ENCODE measurements around the gene SUGCT. TPM values are rescaled to one million over a fixed set of nuclear protein-coding genes. Genes with fewer than 3 reads are reported as not detected.

The SUGCT gene
- total and polyA plus RNA-seq, 2 of the 8 experiments (the other 6 are each of a cell fraction or from before 2014, with no cell fraction given): 2.8 to 5.4 TPM

DNA sequence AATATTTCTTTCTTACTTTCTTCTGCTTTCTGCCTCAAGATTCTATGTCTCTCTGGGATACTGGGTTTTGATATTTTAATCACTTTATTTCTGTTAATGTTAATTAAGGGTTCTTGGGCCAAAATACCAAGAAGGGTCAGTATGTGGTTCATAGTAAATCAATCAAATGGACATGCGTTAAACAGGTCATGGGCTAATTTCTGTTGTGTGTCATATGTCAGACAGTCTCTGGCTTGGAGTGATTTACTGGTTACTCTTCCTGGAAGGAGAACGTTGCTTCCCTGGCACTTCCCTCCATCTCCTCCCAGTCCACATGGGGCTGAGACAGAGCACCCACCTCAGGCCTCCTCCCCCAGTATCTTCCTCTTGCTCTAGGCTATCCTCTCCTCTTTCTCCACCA is 489.1 kb downstream of the SUGCT start:
- H2BK15ac ChIP-seq (ENCODE audit: low read length): no peak overlapping the region
- no peak overlapping the region for H2AFZ ChIP-seq (ENCODE audit: low read length)
- H3K23ac ChIP-seq (ENCODE audit: insufficient read length): no peak overlapping the region
- FAIRE-seq (no peak), DNase-seq (ENCODE audit: low read depth in 1 of 2, low spot score in 2 of 2) (no peak)
- no peak overlapping the region for H3K9ac ChIP-seq (replicated peaks in 1 of 4; ENCODE audit: extremely low read depth in 1 of 4, low read depth in 3 of 4, low read length in 3 of 4)
- no peak overlapping the region for H3K18ac ChIP-seq (ENCODE audit: extremely low read depth, low read length)
- no peak overlapping the region for H3K4me2 ChIP-seq (ENCODE audit: insufficient read depth in 1 of 2, low read depth in 2 of 2, low read length in 2 of 2)
- no peak overlapping the region for H2BK5ac ChIP-seq (ENCODE audit: low read depth, low read length)
- H2BK20ac ChIP-seq (ENCODE audit: low read length): no peak overlapping the region
- H3K9me3 ChIP-seq (ENCODE audit: insufficient read depth in 2 of 2, low read depth in 1 of 2, low read length in 1 of 2): no peaks in the 10 kb centered on the region
- H2BK120ac ChIP-seq (replicated peaks; ENCODE audit: low read depth, low read length): no peak overlapping the region
- H4K8ac ChIP-seq (ENCODE audit: extremely low read depth, insufficient read depth, low read length): no peak overlapping the region
- H3K79me2 ChIP-seq (ENCODE audit: control insufficient read depth in 1 of 2, insufficient read depth in 2 of 2, low read length in 2 of 2): no peaks in the 10 kb centered on the region
- ChIA-PET CTCF (ENCODE audit: partially characterized antibody) (interaction anchor here (0.7 to 1.0 kb wide), 2 partner anchors 19 to 189 kb away, joined by 3 read pairs; no protein-coding TSS in a partner anchor), POLR2A (ENCODE audit: partially characterized antibody) (no interaction called here)
- no peak overlapping the region for H3K4me3 ChIP-seq (ENCODE audit: extremely low read depth in 1 of 4, insufficient read depth in 2 of 4, low read depth in 3 of 4, low read length in 4 of 4)
- no peak overlapping the region for H4K91ac ChIP-seq (replicated peaks; ENCODE audit: insufficient read length, low read length)
- H3K4me1 ChIP-seq (replicated peaks in 1 of 4; ENCODE audit: control insufficient read depth in 3 of 4, insufficient read depth in 4 of 4, low read length in 3 of 4): no peaks in the 10 kb centered on the region
- no peak overlapping the region for H3K56ac ChIP-seq (replicated peaks; ENCODE audit: insufficient read length, low read depth, low read length)
- no peak overlapping the region for H4K5ac ChIP-seq (ENCODE audit: insufficient read length, low read depth, low read length)
- no peak overlapping the region for H3K4ac ChIP-seq (replicated peaks; ENCODE audit: insufficient read length, low read depth, low read length)
- no peak overlapping the region for H3K14ac ChIP-seq (ENCODE audit: insufficient read length)
- no peaks in the 10 kb centered on the region for H3K27me3 ChIP-seq (replicated peaks in 1 of 4; ENCODE audit: control insufficient read depth in 3 of 4, extremely low read depth in 1 of 4, insufficient read depth in 3 of 4, low read length in 3 of 4)
- H4K20me1 ChIP-seq (replicated peaks in 1 of 2; ENCODE audit: control insufficient read depth in 1 of 2, insufficient read depth in 2 of 2, low read length in 2 of 2): no peaks in the 10 kb centered on the region
- H3K23me2 ChIP-seq (ENCODE audit: low read depth, low read length): no peaks in the 10 kb centered on the region; the same call in 1 of the 2 replicates
- H3K79me1 ChIP-seq (ENCODE audit: low read depth, low read length): no peaks in the 10 kb centered on the region
- 92% methylated on average over 2 of the region's 2 CpGs; no CpG with 5 or more reads in 1 of the 2 experiments for WGBS, 2 experiments (ENCODE audit: extremely low coverage in 1 of 2, insufficient coverage in 1 of 2, insufficient read length in 1 of 2, insufficient replicate concordance in 2 of 2, low coverage in 1 of 2, low lambda C conversion rate in 2 of 2, missing lambda C conversion rate in 1 of 2)
- H2AK5ac ChIP-seq (ENCODE audit: low read depth, low read length): no peak overlapping the region
- H3K27ac ChIP-seq (ENCODE audit: low read depth, low read length): no peak overlapping the region
- no peaks in the 10 kb centered on the region for H3K36me3 ChIP-seq (ENCODE audit: control insufficient read depth in 2 of 4, insufficient read depth in 4 of 4, low read length in 3 of 4)
- no peak overlapping the region for H2BK12ac ChIP-seq (ENCODE audit: low read depth, low read length)
- TF ChIP-seq GABPA (IDR thresholded peaks at IDR 0.05; ENCODE audit: borderline replicate concordance, insufficient read depth, low read length): no peak
- TF ChIP-seq NANOG (IDR thresholded peaks at IDR 0.05; ENCODE audit: insufficient read depth, low read depth, low read length, poor library complexity, severe bottlenecking): no peak
- TF ChIP-seq RNF2 (IDR thresholded peaks at IDR 0.05; ENCODE audit: borderline replicate concordance, low read depth, low read length, missing control alignments, poor library complexity, severe bottlenecking): no peak
- TF ChIP-seq MAFK (IDR thresholded peaks at IDR 0.05; ENCODE audit: low read depth, low read length): no peak
- TF ChIP-seq KDM5A (IDR thresholded peaks at IDR 0.05; ENCODE audit: low read length): no peak
- no peak for TF ChIP-seq GTF2F1 (IDR thresholded peaks at IDR 0.05; ENCODE audit: borderline replicate concordance, low read depth, low read length)
- no peak for TF ChIP-seq SP2 (IDR thresholded peaks at IDR 0.05; ENCODE audit: low read length)
- TF ChIP-seq RAD21 (IDR thresholded peaks at IDR 0.05 in 1 of 2, conservative IDR thresholded peaks at IDR 0.05 in 1 of 2; ENCODE audit: low read depth in 2 of 2, low read length in 2 of 2): no peak
- no peak for TF ChIP-seq SIX5 (IDR thresholded peaks at IDR 0.05; ENCODE audit: low read depth, low read length)
- TF ChIP-seq CBX8 (IDR thresholded peaks at IDR 0.05; ENCODE audit: borderline replicate concordance, low read depth, low read length): no peak
- no peak for TF ChIP-seq TEAD4 (IDR thresholded peaks at IDR 0.05; ENCODE audit: low read depth, low read length)
- TF ChIP-seq TAF1 (IDR thresholded peaks at IDR 0.05; ENCODE audit: low read depth, low read length): no peak
- TF ChIP-seq CTBP2 (IDR thresholded peaks at IDR 0.05; ENCODE audit: borderline replicate concordance, insufficient read depth, insufficient read length, low read length): no peak
